ENCODE results near the gene CHRNB1. TPM values are rescaled to one million over a fixed set of nuclear protein-coding genes. Genes with fewer than 3 reads are reported as not detected.

CHRNB1 gene, protein sequence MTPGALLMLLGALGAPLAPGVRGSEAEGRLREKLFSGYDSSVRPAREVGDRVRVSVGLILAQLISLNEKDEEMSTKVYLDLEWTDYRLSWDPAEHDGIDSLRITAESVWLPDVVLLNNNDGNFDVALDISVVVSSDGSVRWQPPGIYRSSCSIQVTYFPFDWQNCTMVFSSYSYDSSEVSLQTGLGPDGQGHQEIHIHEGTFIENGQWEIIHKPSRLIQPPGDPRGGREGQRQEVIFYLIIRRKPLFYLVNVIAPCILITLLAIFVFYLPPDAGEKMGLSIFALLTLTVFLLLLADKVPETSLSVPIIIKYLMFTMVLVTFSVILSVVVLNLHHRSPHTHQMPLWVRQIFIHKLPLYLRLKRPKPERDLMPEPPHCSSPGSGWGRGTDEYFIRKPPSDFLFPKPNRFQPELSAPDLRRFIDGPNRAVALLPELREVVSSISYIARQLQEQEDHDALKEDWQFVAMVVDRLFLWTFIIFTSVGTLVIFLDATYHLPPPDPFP
- total RNA-seq: 10 to 100 TPM; 10.4 to 13.1 TPM

DNA sequence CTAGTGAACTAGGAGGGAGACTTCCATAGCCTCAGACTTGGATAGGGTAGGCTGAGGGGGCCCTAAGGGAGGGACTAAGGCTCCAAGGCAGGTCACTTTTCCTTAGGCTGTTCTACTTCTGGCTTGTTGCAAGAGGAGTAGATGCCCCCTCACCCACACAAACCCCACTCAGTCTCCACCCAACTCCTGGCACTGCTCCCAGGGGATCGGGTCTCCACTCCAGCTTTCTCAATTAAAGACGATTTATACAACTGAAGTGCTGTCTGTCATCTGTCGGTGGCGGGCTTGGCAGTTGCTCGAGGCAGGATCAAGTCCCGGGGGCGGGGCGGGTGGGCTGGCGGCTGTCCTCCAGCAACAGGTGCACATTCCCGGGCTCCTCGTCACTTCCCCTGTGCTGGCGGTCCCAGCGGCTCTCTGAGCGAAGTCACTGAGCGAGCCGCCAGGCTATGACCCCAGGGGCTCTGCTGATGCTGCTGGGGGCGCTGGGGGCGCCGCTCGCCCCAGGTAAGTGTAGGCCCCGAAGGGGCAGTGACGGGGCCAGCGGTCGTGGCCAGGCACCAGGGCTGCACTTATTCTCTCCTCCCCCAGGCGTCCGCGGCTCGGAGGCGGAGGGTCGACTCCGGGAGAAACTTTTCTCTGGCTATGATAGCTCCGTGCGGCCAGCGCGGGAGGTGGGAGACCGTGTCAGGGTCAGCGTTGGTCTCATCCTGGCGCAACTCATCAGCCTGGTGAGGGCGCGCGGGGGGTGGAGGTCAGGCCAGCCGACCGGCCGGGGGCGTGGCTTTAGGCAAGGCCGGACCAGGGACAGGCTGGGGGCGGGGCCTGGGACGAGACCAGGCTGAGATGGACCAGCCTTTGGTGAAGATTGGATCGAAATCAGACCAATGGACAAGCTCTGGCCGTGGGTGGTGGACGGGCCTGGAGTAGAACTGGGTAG is at the start of gene CHRNB1:
Gene CHRNB1, plus strand, starts transcription at position 380 of the 937 bp plus-strand sequence. Its CDS starts 67 bp downstream, at position 447.
- DNase-seq: no peak
- H3K27me3 Mint-ChIP-seq: peaks cover 59% of the 10 kb centered on the region

DNA sequence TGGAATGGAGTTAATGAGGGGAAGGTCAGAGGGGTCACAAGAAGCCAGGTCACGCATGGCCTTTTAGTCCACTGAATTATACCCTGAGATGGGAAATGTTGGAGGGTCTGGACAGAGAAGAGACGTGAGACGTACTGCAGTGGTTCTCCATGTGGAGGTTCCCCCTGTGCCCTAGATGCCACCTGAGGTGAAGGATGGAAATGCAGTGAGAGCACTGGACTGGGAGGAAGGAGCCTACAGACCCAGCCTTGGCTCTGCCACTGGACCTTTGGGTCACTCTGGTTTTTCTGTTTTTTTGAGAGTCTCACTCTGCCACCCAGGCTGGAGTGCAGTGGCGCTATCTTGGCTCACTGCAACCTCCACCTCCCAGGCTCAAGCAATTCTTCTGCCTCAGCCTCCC is 48.7 kb upstream of the CHRNB1 start:
- Mint-ChIP-seq H3K27me3 (no peaks in the 10 kb centered on the region), H3K36me3 (no peaks in the 10 kb centered on the region), H3K4me3 (no peak overlapping the region), H3K27ac (no peak overlapping the region), H3K4me1 (peaks cover 18% of the 10 kb centered on the region), H3K9me3 (ENCODE audit: low read depth) (no peaks in the 10 kb centered on the region)
- CTCF ChIA-PET: interaction anchor here (3.0 kb wide), 1 partner anchor 40 kb away, joined by 16 read pairs; the partner anchor contains the start of gene TMEM102
- DNase-seq: no peak
- ATAC-seq: no peak

More for the DNA sequence above, at the start of gene CHRNB1:
- no peak within 1 kb of the TSS for H3K27ac Mint-ChIP-seq
- peak; percentile 40 for ATAC-seq
- peak within 1 kb of the TSS; percentile 60 for H3K4me3 Mint-ChIP-seq
- H3K36me3 Mint-ChIP-seq: no peaks in the 10 kb centered on the region
- CTCF ChIA-PET: interaction anchor here (0.5 to 5.0 kb wide), 12 partner anchors 9 to 202 kb away, joined by 3 to 32 read pairs (median 4); partner anchors contain the start of genes ACAP1, SENP3, SPEM1 and TMEM102
- H3K4me1 Mint-ChIP-seq: peaks cover 22% of the 10 kb centered on the region
- H3K9me3 Mint-ChIP-seq (ENCODE audit: low read depth): no peaks in the 10 kb centered on the region

DNA sequence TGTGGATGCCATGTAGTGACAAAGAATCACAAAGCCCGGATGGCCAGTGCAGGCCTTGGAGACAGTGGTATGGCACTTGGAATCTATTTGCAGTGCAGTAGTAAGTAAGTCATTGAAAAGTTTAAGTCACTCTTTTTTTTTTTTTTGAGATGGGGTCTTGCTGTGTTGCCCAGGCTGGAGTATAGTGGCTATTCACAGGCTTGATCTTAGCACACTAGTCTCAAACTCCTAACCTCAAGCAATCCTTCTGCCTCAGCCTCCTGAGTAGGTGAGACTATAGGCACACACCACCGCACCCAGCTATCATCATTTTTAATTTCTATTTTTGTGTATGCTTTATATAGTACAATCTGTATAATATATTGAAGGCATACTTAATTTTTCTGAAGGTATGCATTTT is 46.2 kb upstream of the CHRNB1 start:
- DNase-seq (no peak), ATAC-seq (no peak)
- Mint-ChIP-seq H3K27ac (no peak overlapping the region), H3K4me1 (peaks cover 14% of the 10 kb centered on the region), H3K4me3 (no peak overlapping the region), H3K27me3 (no peaks in the 10 kb centered on the region), H3K36me3 (no peaks in the 10 kb centered on the region), H3K9me3 (ENCODE audit: low read depth) (no peaks in the 10 kb centered on the region)
- CTCF ChIA-PET: interaction anchor here (1.0 to 3.0 kb wide), 4 partner anchors 37 to 162 kb away, joined by 4 to 16 read pairs (median 6); partner anchors contain the start of gene TMEM102

GRCh38 chr17:7403043-7403726 is 41.7 kb upstream of the CHRNB1 start:
- Mint-ChIP-seq H3K9me3 (ENCODE audit: low read depth) (no peaks in the 10 kb centered on the region), H3K4me3 (peak overlapping the region; percentile 88), H3K27me3 (peaks cover 9% of the 10 kb centered on the region), H3K27ac (peak overlapping the region; percentile 95), H3K36me3 (no peaks in the 10 kb centered on the region), H3K4me1 (peaks cover 15% of the 10 kb centered on the region)
- ATAC-seq (no peak), DNase-seq (peak; percentile 61)
- CTCF ChIA-PET: interaction anchor here (1.0 to 4.0 kb wide), 7 partner anchors 14 to 186 kb away, joined by 3 to 34 read pairs (median 5); partner anchors contain the start of genes SOX15 and TMEM102

DNA sequence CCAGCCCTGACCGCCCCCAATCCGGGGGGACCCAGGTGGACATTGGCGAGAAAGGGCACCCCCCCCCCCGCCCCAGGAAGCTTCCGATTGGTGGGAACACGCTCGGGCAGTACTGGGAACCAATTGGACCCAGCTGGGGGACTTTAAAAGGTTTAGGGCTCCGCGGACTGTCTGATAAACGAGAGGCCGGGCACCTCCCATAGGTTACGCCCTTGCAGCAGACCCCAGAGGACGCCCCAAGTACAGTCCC is 41.2 kb upstream of the CHRNB1 start:
- no peak for ATAC-seq
- peaks cover 15% of the 10 kb centered on the region for H3K4me1 Mint-ChIP-seq
- CTCF ChIA-PET: interaction anchor here (0.7 to 4.0 kb wide), 9 partner anchors 11 to 157 kb away, joined by 3 to 34 read pairs (median 3); partner anchors contain the start of gene TMEM102
- no peak for DNase-seq
- H3K27me3 Mint-ChIP-seq: peaks cover 9% of the 10 kb centered on the region
- peak overlapping the region; percentile 95 for H3K27ac Mint-ChIP-seq
- H3K4me3 Mint-ChIP-seq: peak overlapping the region; percentile 88
- no peaks in the 10 kb centered on the region for H3K36me3 Mint-ChIP-seq
- no peaks in the 10 kb centered on the region for H3K9me3 Mint-ChIP-seq (ENCODE audit: low read depth)

DNA sequence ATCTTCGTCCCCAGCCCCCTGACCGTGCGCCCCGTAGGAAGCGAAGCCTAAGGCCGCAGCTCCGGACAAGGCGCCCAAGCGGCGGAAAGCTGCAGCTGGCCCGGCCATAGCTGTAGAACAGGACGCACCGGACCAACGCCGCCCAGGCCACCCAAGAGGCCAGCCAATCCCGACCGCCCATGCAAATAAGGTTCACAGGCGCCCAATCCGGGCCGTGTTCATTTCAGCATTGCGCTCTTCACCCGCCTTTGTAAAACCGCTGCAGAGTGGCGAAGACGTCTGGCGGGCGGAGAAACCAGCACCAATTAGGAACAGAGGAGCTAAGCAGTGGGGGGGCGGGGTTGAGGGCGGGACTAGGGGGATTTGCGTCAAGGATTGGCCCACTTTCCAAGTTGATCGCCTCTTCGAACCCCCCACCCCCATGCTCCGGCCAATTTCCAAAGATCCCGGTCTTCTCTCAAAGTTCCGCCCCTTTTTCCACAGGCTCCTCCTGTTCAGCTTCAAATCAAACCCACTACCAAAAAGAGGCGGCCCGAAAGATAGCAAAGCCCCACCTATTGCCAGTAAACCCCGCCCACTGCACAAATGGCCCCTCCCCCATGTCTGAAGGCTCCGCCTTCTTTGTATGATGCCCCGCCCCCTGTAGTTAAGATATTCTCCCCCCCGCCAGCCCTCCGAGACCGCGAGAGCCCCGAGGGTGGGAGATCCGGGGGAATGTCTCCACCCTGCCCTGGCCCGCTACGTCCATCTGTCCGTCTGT is 40.7 kb upstream of the CHRNB1 start, which contains the start of gene TMEM256:
Gene TMEM256, minus strand, starts transcription at position 121 of the 760 bp plus-strand sequence. Its CDS starts 13 bp downstream, at position 108.
- CTCF ChIA-PET: interaction anchor here (0.6 to 4.0 kb wide), 11 partner anchors 11 to 283 kb away, joined by 3 to 34 read pairs (median 3); partner anchors contain the start of genes TMEM102 and TP53
- DNase-seq: peak; percentile 99
- Mint-ChIP-seq H3K4me3 (peak within 1 kb of the TSS; percentile 88), H3K9me3 (ENCODE audit: low read depth) (no peaks in the 10 kb centered on the region), H3K27ac (peak within 1 kb of the TSS; percentile 95), H3K27me3 (peaks cover 9% of the 10 kb centered on the region), H3K4me1 (peaks cover 15% of the 10 kb centered on the region), H3K36me3 (no peaks in the 10 kb centered on the region)
- ATAC-seq: peak; percentile 94

GRCh38 chr17:7404737-7405349 is 40.0 kb upstream of the CHRNB1 start:
- Mint-ChIP-seq H3K9me3 (ENCODE audit: low read depth) (no peaks in the 10 kb centered on the region), H3K4me1 (peaks cover 15% of the 10 kb centered on the region), H3K36me3 (no peaks in the 10 kb centered on the region), H3K27me3 (peaks cover 9% of the 10 kb centered on the region), H3K4me3 (peak overlapping the region; percentile 88), H3K27ac (peak overlapping the region; percentile 95)
- peak; percentile 43 for ATAC-seq
- DNase-seq: peak; percentile 74
- CTCF ChIA-PET: interaction anchor here (0.6 to 4.0 kb wide), 8 partner anchors 21 to 283 kb away, joined by 3 to 34 read pairs (median 3); partner anchors contain the start of genes TMEM102 and TP53

DNA sequence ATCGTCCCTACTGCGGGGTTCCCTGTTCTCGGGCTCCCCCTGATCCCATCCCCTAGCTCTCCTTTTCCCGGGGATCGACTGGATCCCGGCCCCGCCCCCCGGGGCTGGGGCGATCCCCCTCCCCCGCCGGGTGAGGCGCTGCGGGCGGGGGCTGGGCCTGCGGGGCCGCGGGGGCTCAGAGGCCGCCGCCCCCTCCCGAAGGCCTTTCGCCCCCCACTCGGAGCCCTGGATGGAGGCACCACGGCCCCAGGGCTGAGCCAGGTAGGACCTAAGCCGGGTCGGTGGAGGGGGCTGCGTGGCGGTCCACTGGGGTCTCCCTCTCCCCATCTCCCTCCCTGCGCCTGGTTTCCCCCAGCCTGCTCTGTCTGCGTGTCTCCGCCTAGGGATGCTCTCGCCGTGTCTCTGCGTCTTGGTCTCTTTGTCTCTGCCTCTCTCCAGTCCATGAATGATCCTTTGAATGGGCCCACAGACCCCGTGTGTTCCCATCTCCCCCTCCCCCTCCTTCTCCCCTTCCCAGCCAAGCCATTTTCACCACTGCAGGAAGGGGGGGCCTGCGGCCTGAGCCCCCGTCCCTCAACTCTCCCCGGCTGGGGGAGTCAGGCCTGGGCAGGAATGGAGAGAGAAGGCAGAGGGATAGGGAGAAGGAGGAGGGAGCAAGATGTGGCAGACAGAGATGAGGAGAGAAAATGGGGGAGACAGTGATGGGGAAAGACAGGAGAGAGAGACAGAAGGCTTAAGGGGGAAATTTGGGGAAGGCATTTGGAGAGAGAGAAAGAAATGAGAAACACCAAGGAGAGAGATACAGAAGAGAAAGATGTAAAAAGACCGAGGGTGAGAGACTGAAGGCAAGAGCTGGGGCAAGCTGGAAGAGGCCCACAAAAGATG is 39.3 kb upstream of the CHRNB1 start:
- Mint-ChIP-seq H3K27ac (no peak overlapping the region), H3K36me3 (no peaks in the 10 kb centered on the region), H3K4me1 (peaks cover 15% of the 10 kb centered on the region), H3K4me3 (peak overlapping the region; percentile 88), H3K9me3 (ENCODE audit: low read depth) (no peaks in the 10 kb centered on the region), H3K27me3 (peaks cover 9% of the 10 kb centered on the region)
- CTCF ChIA-PET: interaction anchor here (0.9 to 4.0 kb wide), 3 partner anchors 22 to 50 kb away, joined by 3 to 34 read pairs (median 4); partner anchors contain the start of gene TMEM102
- no peak for ATAC-seq
- no peak for DNase-seq

DNA sequence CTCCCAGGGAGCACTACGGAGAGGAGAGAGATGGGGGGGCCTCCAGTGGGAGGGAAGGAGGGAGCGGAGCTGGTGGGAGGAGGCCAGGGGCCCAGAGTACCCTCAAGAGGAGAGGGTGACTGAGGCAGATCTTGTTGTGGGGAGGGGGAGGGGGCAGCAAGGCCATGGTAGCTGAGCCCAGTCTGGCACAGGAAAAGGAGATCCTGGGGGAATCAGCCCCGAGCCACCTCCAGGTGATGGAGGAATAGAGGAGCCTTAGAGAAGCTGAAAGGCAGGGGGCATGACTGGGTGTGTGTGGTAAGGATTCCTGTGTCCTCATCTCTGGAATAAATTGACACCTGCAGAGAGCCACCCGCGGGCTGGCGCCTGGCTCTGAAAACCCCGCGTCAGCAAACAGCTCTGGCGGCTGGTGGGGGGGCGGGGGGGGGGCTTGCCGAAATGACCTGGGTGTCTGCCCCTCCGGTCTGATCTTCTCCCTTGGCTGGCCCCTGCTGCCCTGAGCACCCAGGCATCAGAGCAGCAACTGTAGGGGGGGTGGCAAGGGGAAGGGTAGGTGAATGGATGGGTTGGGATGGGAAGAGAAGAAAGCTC is 38.5 kb upstream of the CHRNB1 start:
- Mint-ChIP-seq H3K27me3 (peaks cover 9% of the 10 kb centered on the region), H3K27ac (no peak overlapping the region), H3K4me3 (peak overlapping the region; percentile 29), H3K36me3 (no peaks in the 10 kb centered on the region), H3K4me1 (peaks cover 13% of the 10 kb centered on the region), H3K9me3 (ENCODE audit: low read depth) (no peaks in the 10 kb centered on the region)
- ATAC-seq (no peak), DNase-seq (no peak)
- CTCF ChIA-PET: interaction anchor here (0.9 to 1.7 kb wide), 3 partner anchors 13 to 51 kb away, joined by 3 to 8 read pairs (median 3); partner anchors contain the start of gene PLSCR3

- H3K27ac Mint-ChIP-seq: no peak overlapping the region
- ATAC-seq: no peak
- CTCF ChIA-PET: interaction anchor here (1.2 to 1.7 kb wide), 2 partner anchors 13 to 29 kb away, joined by 3 to 8 read pairs; partner anchors contain the start of gene PLSCR3
- no peaks in the 10 kb centered on the region for H3K9me3 Mint-ChIP-seq (ENCODE audit: low read depth)
- peaks cover 9% of the 10 kb centered on the region for H3K27me3 Mint-ChIP-seq
- H3K4me3 Mint-ChIP-seq: no peak overlapping the region
- no peaks in the 10 kb centered on the region for H3K36me3 Mint-ChIP-seq
- H3K4me1 Mint-ChIP-seq: peaks cover 13% of the 10 kb centered on the region
- DNase-seq: no peak
Observed at GRCh38 chr17:7407082-7407481, 37.8 kb upstream of the CHRNB1 start.

Data from activated CD8-positive, alpha-beta memory T cell treated with anti-CD3 and anti-CD28 coated beads, Interleukin-2, amount 10 ng/mL, durations not matched to agents 7 days and 5 days (primary cell).